Stimulated activated memory B cell treated with anti-CD40 and anti-IgM and Interleukin-4, amounts not matched to agents 10 μg/mL and 1 μg/mL and 100 μg/mL, for 72 hours (primary cell): ENCODE data around the gene MPZL1.

Experiments
- ATAC-seq: fragments of 150-1000 bp; cut with Tn5 transposase; 2 replicates; pipeline ENCODE4 v1.10.0; 2021
- H3K27ac Mint-ChIP-seq: one replicate; pipeline ENCODE4 v1.8.0; 2022; ENCODE audit warnings: mild to moderate bottlenecking, mixed read lengths
- H3K27me3 Mint-ChIP-seq: one replicate; pipeline ENCODE4 v1.8.0; 2022; ENCODE audit warnings: mixed read lengths
- H3K36me3 Mint-ChIP-seq: one replicate; pipeline ENCODE4 v1.8.0; 2022; ENCODE audit warnings: mixed read lengths
- H3K4me1 Mint-ChIP-seq: one replicate; pipeline ENCODE4 v1.8.0; 2022; ENCODE audit warnings: mixed read lengths
- H3K4me3 Mint-ChIP-seq: one replicate; pipeline ENCODE4 v1.8.0; 2022; ENCODE audit warnings: mild to moderate bottlenecking, moderate library complexity, mixed read lengths
- H3K9me3 Mint-ChIP-seq: one replicate; pipeline ENCODE4 v1.8.0; 2022; ENCODE audit warnings: mixed read lengths

MPZL1 gene

GRCh38 chr1:167784876-167785550, 63.2 kb downstream of the MPZL1 start:
- no peak for ATAC-seq
- Mint-ChIP-seq H3K4me1 (no peaks in the 10 kb centered on the region), H3K9me3 (peaks cover 6% of the 10 kb centered on the region), H3K4me3 (no peak overlapping the region), H3K36me3 (peaks cover 41% of the 10 kb centered on the region), H3K27ac (no peak overlapping the region), H3K27me3 (no peaks in the 10 kb centered on the region)

- Mint-ChIP-seq H3K9me3 (no peaks in the 10 kb centered on the region), H3K36me3 (peaks cover 41% of the 10 kb centered on the region), H3K4me1 (no peaks in the 10 kb centered on the region), H3K27ac (no peak overlapping the region), H3K27me3 (no peaks in the 10 kb centered on the region), H3K4me3 (no peak overlapping the region)
- ATAC-seq = no peak
Observed at GRCh38 chr1:167786502-167786901, 64.7 kb downstream of the MPZL1 start.

DNA sequence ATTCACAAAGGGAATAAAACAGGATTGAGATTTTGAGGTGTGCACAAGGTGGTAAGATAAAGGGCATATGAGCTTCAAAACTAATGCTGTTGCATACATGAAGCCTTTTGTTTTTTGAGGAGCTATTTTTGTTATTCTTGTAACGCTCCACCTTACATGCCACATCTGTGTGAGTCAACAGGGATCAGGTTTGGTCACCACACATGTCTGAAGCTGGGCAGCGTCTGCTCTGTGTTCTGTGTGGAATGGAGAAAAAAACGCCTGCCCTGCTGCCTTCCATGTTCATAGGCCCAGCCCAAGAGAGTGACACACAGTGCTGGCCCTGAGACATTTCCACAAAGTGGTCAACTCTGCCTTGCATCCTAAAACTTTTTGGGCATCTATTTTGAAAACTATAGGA, 67.7 kb downstream of the MPZL1 start:
- H3K9me3 Mint-ChIP-seq = no peaks in the 10 kb centered on the region
- no peak for ATAC-seq

DNA sequence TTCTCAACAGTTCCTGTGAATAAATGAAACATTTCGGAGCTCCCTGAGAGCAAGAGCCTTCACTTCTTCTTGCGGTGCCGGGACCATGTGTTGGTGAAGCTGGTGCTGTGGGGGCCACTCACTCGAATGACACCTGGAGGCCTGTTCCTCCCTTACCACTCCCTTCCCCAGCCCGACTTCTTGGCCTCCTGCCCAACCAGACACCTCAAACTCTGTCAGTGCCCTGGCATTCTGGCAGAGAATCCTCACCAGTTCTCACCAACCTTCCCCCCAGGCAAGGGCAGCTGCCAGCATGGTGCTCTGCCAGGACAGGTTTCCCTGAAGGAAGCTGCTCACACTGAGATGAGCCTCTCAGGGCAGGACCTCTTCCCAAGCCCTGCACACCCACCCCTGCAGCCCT, 68.3 kb downstream of the MPZL1 start:
- H3K36me3 Mint-ChIP-seq = peaks cover 37% of the 10 kb centered on the region
- no peaks in the 10 kb centered on the region for H3K9me3 Mint-ChIP-seq
- no peak overlapping the region for H3K27ac Mint-ChIP-seq
- no peak for ATAC-seq
- H3K4me3 Mint-ChIP-seq = no peak overlapping the region
- no peaks in the 10 kb centered on the region for H3K4me1 Mint-ChIP-seq
- no peaks in the 10 kb centered on the region for H3K27me3 Mint-ChIP-seq

More for the DNA sequence above, 67.7 kb downstream of the MPZL1 start:
- Mint-ChIP-seq H3K27ac (no peak overlapping the region), H3K27me3 (no peaks in the 10 kb centered on the region), H3K4me1 (no peaks in the 10 kb centered on the region), H3K4me3 (no peak overlapping the region), H3K36me3 (peaks cover 41% of the 10 kb centered on the region)

GRCh38 chr1:167791281-167792187, 69.8 kb downstream of the MPZL1 start:
- no peak overlapping the region for H3K27ac Mint-ChIP-seq
- H3K4me3 Mint-ChIP-seq = no peak overlapping the region
- no peak for ATAC-seq
- no peaks in the 10 kb centered on the region for H3K9me3 Mint-ChIP-seq
- H3K36me3 Mint-ChIP-seq = peaks cover 35% of the 10 kb centered on the region
- no peaks in the 10 kb centered on the region for H3K27me3 Mint-ChIP-seq
- H3K4me1 Mint-ChIP-seq = no peaks in the 10 kb centered on the region

- no peaks in the 10 kb centered on the region for H3K9me3 Mint-ChIP-seq
- no peak overlapping the region for H3K27ac Mint-ChIP-seq
- H3K36me3 Mint-ChIP-seq = peaks cover 35% of the 10 kb centered on the region
- H3K4me3 Mint-ChIP-seq = no peak overlapping the region
- ATAC-seq = no peak
- H3K27me3 Mint-ChIP-seq = no peaks in the 10 kb centered on the region
- H3K4me1 Mint-ChIP-seq = peaks cover 4% of the 10 kb centered on the region
Observed at GRCh38 chr1:167792188-167792565, 70.4 kb downstream of the MPZL1 start.

DNA sequence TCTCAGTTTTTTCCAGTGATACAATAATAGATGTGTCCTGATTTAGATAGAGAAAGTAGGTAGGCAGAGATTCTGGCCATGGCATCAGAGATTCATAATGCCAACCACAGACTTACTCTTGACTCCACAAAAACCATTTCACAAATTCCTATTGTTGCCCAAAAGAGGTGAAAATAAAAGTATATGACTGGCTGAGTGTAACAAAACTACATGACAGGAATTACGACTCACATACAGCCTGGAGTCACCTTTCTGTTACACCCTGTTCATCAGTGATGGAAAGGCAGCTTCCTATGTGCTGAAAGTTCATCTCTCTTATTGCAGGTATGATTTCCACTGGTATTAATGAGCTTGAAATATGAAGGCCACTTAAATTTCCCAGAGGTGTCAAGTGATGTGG, 72.3 kb downstream of the MPZL1 start:
- Mint-ChIP-seq H3K4me1 (peaks cover 6% of the 10 kb centered on the region), H3K4me3 (no peak overlapping the region), H3K27ac (no peak overlapping the region), H3K27me3 (no peaks in the 10 kb centered on the region), H3K9me3 (no peaks in the 10 kb centered on the region), H3K36me3 (peaks cover 22% of the 10 kb centered on the region)
- ATAC-seq = no peak

- no peak overlapping the region for H3K4me3 Mint-ChIP-seq
- no peaks in the 10 kb centered on the region for H3K27me3 Mint-ChIP-seq
- H3K36me3 Mint-ChIP-seq = peaks cover 2% of the 10 kb centered on the region
- ATAC-seq = no peak
- no peaks in the 10 kb centered on the region for H3K9me3 Mint-ChIP-seq
- H3K27ac Mint-ChIP-seq = no peak overlapping the region
- peaks cover 6% of the 10 kb centered on the region for H3K4me1 Mint-ChIP-seq
Observed at GRCh38 chr1:167795810-167796740, 74.3 kb downstream of the MPZL1 start.

DNA sequence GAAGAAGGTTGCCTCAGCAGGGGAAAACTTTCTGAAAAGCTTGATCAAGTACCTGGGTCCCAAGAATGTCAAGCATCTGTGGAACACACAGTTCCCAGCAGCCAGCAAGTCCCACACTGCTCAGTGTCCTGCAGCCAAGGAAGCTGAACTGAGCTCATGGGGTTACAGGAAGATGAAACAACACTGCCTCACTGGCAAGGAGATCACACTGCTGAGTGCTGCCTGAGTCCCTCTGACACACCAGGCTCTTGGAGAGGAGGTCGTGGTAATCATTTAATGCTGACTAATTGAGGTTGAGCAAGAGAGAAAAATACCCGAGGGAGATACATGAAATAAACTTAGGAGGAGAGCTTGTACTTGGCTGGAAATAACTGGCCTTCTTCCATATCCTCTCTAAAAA, 75.2 kb downstream of the MPZL1 start:
- Mint-ChIP-seq H3K36me3 (no peaks in the 10 kb centered on the region), H3K9me3 (no peaks in the 10 kb centered on the region), H3K27me3 (no peaks in the 10 kb centered on the region), H3K27ac (no peak overlapping the region), H3K4me3 (no peak overlapping the region), H3K4me1 (peaks cover 6% of the 10 kb centered on the region)
- ATAC-seq = no peak

- no peak for ATAC-seq
- Mint-ChIP-seq H3K36me3 (no peaks in the 10 kb centered on the region), H3K27me3 (no peaks in the 10 kb centered on the region), H3K4me1 (peaks cover 17% of the 10 kb centered on the region), H3K27ac (no peak overlapping the region), H3K9me3 (no peaks in the 10 kb centered on the region), H3K4me3 (no peak overlapping the region)
Observed at GRCh38 chr1:167798952-167799351, 77.2 kb downstream of the MPZL1 start.

GRCh38 chr1:167799747-167800146, 78.0 kb downstream of the MPZL1 start:
- no peak for ATAC-seq
- Mint-ChIP-seq H3K4me1 (peaks cover 24% of the 10 kb centered on the region), H3K36me3 (no peaks in the 10 kb centered on the region), H3K4me3 (no peak overlapping the region), H3K27ac (no peak overlapping the region), H3K9me3 (no peaks in the 10 kb centered on the region), H3K27me3 (no peaks in the 10 kb centered on the region)

DNA sequence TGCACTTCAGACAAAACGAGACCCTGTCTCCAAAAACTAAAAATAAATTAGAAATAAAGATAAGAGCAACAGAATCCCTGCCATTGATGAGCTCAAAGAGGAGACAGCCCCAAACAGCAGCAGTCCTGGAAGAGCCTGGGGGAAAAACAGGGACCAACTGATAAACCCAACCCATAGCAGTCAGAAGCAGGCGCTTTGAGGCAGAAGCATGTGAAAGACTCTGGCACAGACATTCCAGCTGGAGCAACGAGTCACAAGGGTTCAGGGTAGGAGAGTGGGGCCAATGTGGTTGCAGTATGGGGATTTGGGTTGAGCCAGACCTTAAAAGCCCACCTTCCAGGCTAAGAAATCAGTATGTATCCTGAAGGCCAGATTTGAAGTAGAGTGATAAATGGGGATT, 78.5 kb downstream of the MPZL1 start:
- H3K27me3 Mint-ChIP-seq = no peaks in the 10 kb centered on the region
- H3K4me3 Mint-ChIP-seq = no peak overlapping the region
- no peaks in the 10 kb centered on the region for H3K9me3 Mint-ChIP-seq
- H3K36me3 Mint-ChIP-seq = no peaks in the 10 kb centered on the region
- ATAC-seq = no peak
- peaks cover 29% of the 10 kb centered on the region for H3K4me1 Mint-ChIP-seq
- no peak overlapping the region for H3K27ac Mint-ChIP-seq

DNA sequence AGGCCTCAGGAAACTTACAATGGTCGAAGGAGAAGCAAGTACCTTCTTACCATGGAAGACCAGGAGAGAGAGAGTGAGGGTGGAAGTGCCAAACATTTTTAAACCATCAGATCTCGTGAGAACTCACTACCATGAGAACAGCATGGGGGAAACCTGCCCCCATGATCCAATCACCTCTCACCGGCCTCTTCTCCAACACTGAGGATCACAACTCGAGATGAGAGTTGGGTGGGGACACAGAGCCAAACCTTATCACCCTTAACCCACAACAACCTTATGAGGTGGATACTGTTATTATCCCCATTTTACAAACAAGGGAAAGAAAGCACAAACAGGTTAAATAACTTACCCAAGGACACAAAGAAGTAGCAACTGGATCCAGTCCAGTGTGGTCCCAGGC, 80.5 kb downstream of the MPZL1 start:
- no peak for ATAC-seq
- Mint-ChIP-seq H3K9me3 (no peaks in the 10 kb centered on the region), H3K4me3 (no peak overlapping the region), H3K27ac (no peak overlapping the region), H3K36me3 (no peaks in the 10 kb centered on the region), H3K4me1 (peaks cover 29% of the 10 kb centered on the region), H3K27me3 (peaks cover 9% of the 10 kb centered on the region)

- Mint-ChIP-seq H3K27me3 (peaks cover 10% of the 10 kb centered on the region), H3K9me3 (no peaks in the 10 kb centered on the region), H3K4me1 (peaks cover 27% of the 10 kb centered on the region), H3K27ac (peak overlapping the region; percentile 3), H3K36me3 (no peaks in the 10 kb centered on the region), H3K4me3 (no peak overlapping the region)
- peak; percentile 97 for ATAC-seq
Observed at GRCh38 chr1:167803358-167804207, 81.8 kb downstream of the MPZL1 start.
